Left ventricle myocardium inferior (tissue), 1 donor: ENCODE data around the gene LPAR1. TPM values are rescaled to one million over a fixed set of nuclear protein-coding genes. Genes with fewer than 3 reads are reported as not detected.

Experiments
- DNase-seq: peaks from one replicate; pipeline ENCODE4 v3.0.0-alpha.2; 2020
- H3K27ac ChIP-seq: fragments of 200-600 bp; replicated peaks from 2 replicates; pipeline ENCODE4 v1.8.0; 2021
- H3K27me3 ChIP-seq: fragments of 200-600 bp; 2 replicates; pipeline ENCODE4 v1.8.0; 2021; ENCODE audit warnings: low read depth
- H3K36me3 ChIP-seq: fragments of 200-600 bp; 2 replicates; pipeline ENCODE4 v1.8.0; 2021
- H3K4me1 ChIP-seq: fragments of 200-600 bp; 2 replicates; pipeline ENCODE4 v1.8.0; 2021
- H3K4me3 ChIP-seq: fragments of 200-600 bp; 2 replicates; pipeline ENCODE4 v1.8.0; 2021; ENCODE audit warnings: mild to moderate bottlenecking, moderate library complexity
- H3K9me3 ChIP-seq: fragments of 200-600 bp; replicated peaks from 2 replicates; pipeline ENCODE4 v1.8.0; 2021
- CTCF ChIP-seq: fragments of 200-600 bp; IDR thresholded peaks from 2 replicates; pipeline ENCODE4 v1.8.0; 2021; ENCODE audit warnings: antibody characterized with exemption, mild to moderate bottlenecking, borderline replicate concordance
- intact Hi-C: fragments of 100-400 bp; cut with micrococcal nuclease; formaldehyde crosslinking; loops from one replicate; pipeline ENCODE4 v1.11.0; 2022
- total RNA-seq: library from RNA; stranded (reverse); fragmentation: NEBNext Ultra II Directional; extraction: Animal tissue kit (Norgen Biotek cat#: 25700); gene quantifications from one replicate; pipeline ENCODE4 v1.2.1, GENCODE V29; 2021
- donor health status: DM: no; HTN: yes; CAD: no; lungs with severe emphysema.

Gene LPAR1
- total RNA-seq, 1 donor from 2014 or later = 12.4 TPM

- no peak for TF ChIP-seq CTCF
- Histone ChIP-seq H3K27me3 (no peaks in the 10 kb centered on the region), H3K27ac (peak overlapping the region; percentile 65), H3K4me1 (no peaks in the 10 kb centered on the region), H3K9me3 (peaks cover 27% of the 10 kb centered on the region), H3K4me3 (no peak overlapping the region), H3K36me3 (no peaks in the 10 kb centered on the region)
- intact Hi-C loops = no loop called here
- DNase-seq = no peak
Observed at GRCh38 chr9:110912419-110913291, 125.6 kb downstream of the LPAR1 start.

- TF ChIP-seq CTCF = no peak
- peaks cover 27% of the 10 kb centered on the region for H3K9me3 ChIP-seq
- no peaks in the 10 kb centered on the region for H3K36me3 ChIP-seq
- H3K4me1 ChIP-seq = no peaks in the 10 kb centered on the region
- intact Hi-C loops = no loop called here
- no peaks in the 10 kb centered on the region for H3K27me3 ChIP-seq
- H3K4me3 ChIP-seq = no peak overlapping the region
- H3K27ac ChIP-seq = peak overlapping the region; percentile 65
- no peak for DNase-seq
Observed at GRCh38 chr9:110911659-110912418, 126.4 kb downstream of the LPAR1 start.

GRCh38 chr9:110908894-110909293 is 129.4 kb downstream of the LPAR1 start:
- Histone ChIP-seq H3K27me3 (no peaks in the 10 kb centered on the region), H3K36me3 (no peaks in the 10 kb centered on the region), H3K4me3 (no peak overlapping the region), H3K9me3 (peaks cover 32% of the 10 kb centered on the region), H3K27ac (no peak overlapping the region), H3K4me1 (no peaks in the 10 kb centered on the region)
- intact Hi-C loops = no loop called here
- DNase-seq = no peak
- TF ChIP-seq CTCF = no peak

GRCh38 chr9:110900917-110901316 is 137.4 kb downstream of the LPAR1 start:
- Histone ChIP-seq H3K36me3 (no peaks in the 10 kb centered on the region), H3K9me3 (peaks cover 25% of the 10 kb centered on the region), H3K4me1 (no peaks in the 10 kb centered on the region), H3K4me3 (no peak overlapping the region), H3K27ac (peak overlapping the region; percentile 9), H3K27me3 (no peaks in the 10 kb centered on the region)
- DNase-seq = no peak
- intact Hi-C loops = no loop called here
- TF ChIP-seq CTCF = no peak

- Histone ChIP-seq H3K4me3 (no peak overlapping the region), H3K36me3 (no peaks in the 10 kb centered on the region), H3K27me3 (no peaks in the 10 kb centered on the region), H3K27ac (peak overlapping the region; percentile 9), H3K9me3 (peaks cover 25% of the 10 kb centered on the region), H3K4me1 (no peaks in the 10 kb centered on the region)
- TF ChIP-seq CTCF = no peak
- intact Hi-C loops = no loop called here
- DNase-seq = no peak
Observed at GRCh38 chr9:110900456-110900855, 137.8 kb downstream of the LPAR1 start.
